ENCODE results near the gene PATL1. TPM values are rescaled to one million over a fixed set of nuclear protein-coding genes. Genes with fewer than 3 reads are reported as not detected.

Gene PATL1
- polyA plus RNA-seq, 1 of the 3 experiments (the other 2 are of a cell fraction) = 20.5 TPM

DNA sequence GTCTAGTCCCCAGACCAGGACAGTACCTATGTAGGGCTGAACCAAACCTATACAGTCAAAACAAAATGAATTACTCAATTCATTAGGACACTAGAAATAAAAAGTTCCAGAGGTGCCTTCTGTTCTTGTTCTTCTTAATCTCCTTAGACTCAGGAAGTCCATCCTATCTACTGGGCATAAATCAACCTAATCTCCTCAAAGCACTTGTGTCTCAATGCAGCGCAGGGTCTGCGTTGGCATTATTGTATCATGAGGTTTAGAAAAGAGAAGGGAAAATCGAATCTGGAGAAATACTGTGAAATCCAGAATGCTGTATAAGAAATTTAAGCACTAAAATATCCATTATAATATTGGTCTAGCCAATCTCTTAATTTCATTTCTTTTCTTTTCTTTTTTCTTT, 47.2 kb upstream of the PATL1 start:
- POLR2A ChIA-PET = no interaction called here
- TF ChIP-seq EZH2phosphoT487 (IDR thresholded peaks at IDR 0.05; ENCODE audit: borderline replicate concordance, low read depth) = no peak
- TF ChIP-seq YY1 (IDR thresholded peaks at IDR 0.05; ENCODE audit: low read depth) = no peak
- no peak for TF ChIP-seq MAX (IDR thresholded peaks at IDR 0.05; ENCODE audit: low read depth)
- TF ChIP-seq RFX5 (IDR thresholded peaks at IDR 0.05; ENCODE audit: low read length) = no peak
- no peak for TF ChIP-seq RXRA (IDR thresholded peaks at IDR 0.05; ENCODE audit: borderline replicate concordance, low read depth)

DNA sequence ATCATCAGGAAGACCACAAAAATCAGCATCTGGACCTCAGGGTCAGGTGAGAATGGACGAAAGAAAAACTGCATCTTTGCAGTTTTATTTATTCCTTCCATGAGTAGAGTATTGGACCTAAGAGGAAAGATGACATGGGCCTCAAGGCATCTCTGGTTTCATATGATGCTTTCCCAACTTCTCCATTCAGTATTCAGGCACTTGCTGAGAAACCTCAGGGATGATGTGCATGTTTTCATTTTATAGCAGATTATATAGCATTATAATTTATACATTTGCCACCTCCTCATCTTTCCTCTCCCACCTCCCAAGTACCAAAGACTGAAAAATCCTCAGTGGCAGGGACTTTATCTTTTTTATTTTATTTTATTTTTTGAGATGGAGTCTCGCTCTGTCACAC, 44.9 kb upstream of the PATL1 start, which contains the start of gene OR10V1:
OR10V1 (minus strand) TSS at position 101 of the 400 bp plus-strand sequence; CDS start at position 101, 0 bp downstream.
- no peak within 1 kb of the TSS for H3K4me2 ChIP-seq
- H2AFZ ChIP-seq (ENCODE audit: low read depth) = no peak within 1 kb of the TSS
- WGBS (ENCODE audit: low lambda C conversion rate) = 73% methylated on average over 2 of the region's 2 CpGs
- DNase-seq = no peak
- no peaks in the 10 kb centered on the region for H4K20me1 ChIP-seq (ENCODE audit: insufficient read depth)
- H3F3A ChIP-seq (replicated peaks; ENCODE audit: insufficient read depth) = peaks cover 8% of the 10 kb centered on the region
- H3K4me1 ChIP-seq (ENCODE audit: control insufficient read depth in 1 of 2, insufficient read depth in 2 of 2, low read depth in 1 of 2, low read length in 1 of 2) = peaks cover 0 to 3% of the 10 kb centered on the region in 2 experiments; a peak in 1 of 4 replicates
- no peaks in the 10 kb centered on the region for H3K27me3 ChIP-seq (ENCODE audit: insufficient read depth)
- CTCF ChIA-PET = no interaction called here
- no peaks in the 10 kb centered on the region for H3K36me3 ChIP-seq (replicated peaks in 1 of 2; ENCODE audit: control insufficient read depth in 1 of 2, insufficient read depth in 2 of 2, low read length in 1 of 2)
- no peaks in the 10 kb centered on the region for H3K79me2 ChIP-seq (ENCODE audit: insufficient read depth)
- H3K9ac ChIP-seq = no peak within 1 kb of the TSS
- H3K27ac ChIP-seq (ENCODE audit: low read depth in 2 of 2, low read length in 1 of 2) = no peak within 1 kb of the TSS
- TF ChIP-seq JUND (IDR thresholded peaks at IDR 0.05) = no peak
- TF ChIP-seq NFIC (IDR thresholded peaks at IDR 0.05; ENCODE audit: borderline replicate concordance) = no peak
- TF ChIP-seq GABPA (IDR thresholded peaks at IDR 0.05; ENCODE audit: low read depth) = no peak
- TF ChIP-seq, protein P1, sequence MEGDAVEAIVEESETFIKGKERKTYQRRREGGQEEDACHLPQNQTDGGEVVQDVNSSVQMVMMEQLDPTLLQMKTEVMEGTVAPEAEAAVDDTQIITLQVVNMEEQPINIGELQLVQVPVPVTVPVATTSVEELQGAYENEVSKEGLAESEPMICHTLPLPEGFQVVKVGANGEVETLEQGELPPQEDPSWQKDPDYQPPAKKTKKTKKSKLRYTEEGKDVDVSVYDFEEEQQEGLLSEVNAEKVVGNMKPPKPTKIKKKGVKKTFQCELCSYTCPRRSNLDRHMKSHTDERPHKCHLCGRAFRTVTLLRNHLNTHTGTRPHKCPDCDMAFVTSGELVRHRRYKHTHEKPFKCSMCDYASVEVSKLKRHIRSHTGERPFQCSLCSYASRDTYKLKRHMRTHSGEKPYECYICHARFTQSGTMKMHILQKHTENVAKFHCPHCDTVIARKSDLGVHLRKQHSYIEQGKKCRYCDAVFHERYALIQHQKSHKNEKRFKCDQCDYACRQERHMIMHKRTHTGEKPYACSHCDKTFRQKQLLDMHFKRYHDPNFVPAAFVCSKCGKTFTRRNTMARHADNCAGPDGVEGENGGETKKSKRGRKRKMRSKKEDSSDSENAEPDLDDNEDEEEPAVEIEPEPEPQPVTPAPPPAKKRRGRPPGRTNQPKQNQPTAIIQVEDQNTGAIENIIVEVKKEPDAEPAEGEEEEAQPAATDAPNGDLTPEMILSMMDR (IDR thresholded peaks at IDR 0.05) = no peak
- TF ChIP-seq RCOR1 (IDR thresholded peaks at IDR 0.05; ENCODE audit: low read length) = no peak
- no peak for TF ChIP-seq TEAD4 (IDR thresholded peaks at IDR 0.05; ENCODE audit: borderline replicate concordance, insufficient read depth)
- TF ChIP-seq FOSL2 (IDR thresholded peaks at IDR 0.05; ENCODE audit: borderline replicate concordance, low read depth) = no peak
- TF ChIP-seq MXI1 (IDR thresholded peaks at IDR 0.05; ENCODE audit: low read depth, low read length) = no peak
- TF ChIP-seq SMC3 (IDR thresholded peaks at IDR 0.05; ENCODE audit: low read depth, low read length) = no peak
- no peak for TF ChIP-seq TAF1 (IDR thresholded peaks at IDR 0.05; ENCODE audit: borderline replicate concordance, low read depth, low read length)
- no peak for TF ChIP-seq IRF3 (IDR thresholded peaks at IDR 0.05; ENCODE audit: low read depth, low read length)
- no peak for TF ChIP-seq USF2 (IDR thresholded peaks at IDR 0.05; ENCODE audit: borderline replicate concordance, low read depth, low read length)
- no peak for TF ChIP-seq SIN3A (IDR thresholded peaks at IDR 0.05; ENCODE audit: borderline replicate concordance, low read depth, low read length)
- no peak for TF ChIP-seq EP300 (IDR thresholded peaks at IDR 0.05; ENCODE audit: borderline replicate concordance in 1 of 2, low read depth in 1 of 2, low read length in 1 of 2)
- TF ChIP-seq ZBTB33 (IDR thresholded peaks at IDR 0.05; ENCODE audit: borderline replicate concordance, low read depth) = no peak
- no peak for TF ChIP-seq FOXJ3 (CRISPR knock-in tag; IDR thresholded peaks at IDR 0.05)
- TF ChIP-seq RAD21 (IDR thresholded peaks at IDR 0.05; ENCODE audit: low read length) = no peak
- TF ChIP-seq, protein P2, sequence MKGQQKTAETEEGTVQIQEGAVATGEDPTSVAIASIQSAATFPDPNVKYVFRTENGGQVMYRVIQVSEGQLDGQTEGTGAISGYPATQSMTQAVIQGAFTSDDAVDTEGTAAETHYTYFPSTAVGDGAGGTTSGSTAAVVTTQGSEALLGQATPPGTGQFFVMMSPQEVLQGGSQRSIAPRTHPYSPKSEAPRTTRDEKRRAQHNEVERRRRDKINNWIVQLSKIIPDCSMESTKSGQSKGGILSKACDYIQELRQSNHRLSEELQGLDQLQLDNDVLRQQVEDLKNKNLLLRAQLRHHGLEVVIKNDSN (IDR thresholded peaks at IDR 0.05; ENCODE audit: borderline replicate concordance, low read depth) = no peak
- POLR2A ChIA-PET = no interaction called here
- H3K4me3 ChIP-seq (ENCODE audit: low read depth in 2 of 2, low read length in 1 of 2) = no peak within 1 kb of the TSS
- no peaks in the 10 kb centered on the region for H3K9me3 ChIP-seq
- no peaks in the 10 kb centered on the region for H3K9me2 ChIP-seq

More for the DNA sequence above, 47.2 kb upstream of the PATL1 start:
- DNase-seq = no peak
- no peaks in the 10 kb centered on the region for H3K27me3 ChIP-seq (ENCODE audit: insufficient read depth)
- no peaks in the 10 kb centered on the region for H4K20me1 ChIP-seq (ENCODE audit: insufficient read depth)
- H2AFZ ChIP-seq (ENCODE audit: low read depth) = no peak overlapping the region
- H3K79me2 ChIP-seq (ENCODE audit: insufficient read depth) = no peaks in the 10 kb centered on the region
- H3K4me2 ChIP-seq = no peak overlapping the region
- H3K9me3 ChIP-seq = no peaks in the 10 kb centered on the region
- 56% methylated on average over 3 of the region's 3 CpGs for WGBS (ENCODE audit: low lambda C conversion rate)
- no peak overlapping the region for H3K9ac ChIP-seq
- H3K27ac ChIP-seq (ENCODE audit: low read depth in 2 of 2, low read length in 1 of 2) = no peak overlapping the region
- CTCF ChIA-PET = interaction anchor here (1.2 kb wide), 1 partner anchor 38 kb away, joined by 4 read pairs; no protein-coding TSS in a partner anchor
- H3K4me3 ChIP-seq (ENCODE audit: low read depth in 2 of 2, low read length in 1 of 2) = no peak overlapping the region
- H3K4me1 ChIP-seq (ENCODE audit: control insufficient read depth in 1 of 2, insufficient read depth in 2 of 2, low read depth in 1 of 2, low read length in 1 of 2) = no peaks in the 10 kb centered on the region
- H3K9me2 ChIP-seq = no peaks in the 10 kb centered on the region
- H3F3A ChIP-seq (replicated peaks; ENCODE audit: insufficient read depth) = no peaks in the 10 kb centered on the region
- no peaks in the 10 kb centered on the region for H3K36me3 ChIP-seq (replicated peaks in 1 of 2; ENCODE audit: control insufficient read depth in 1 of 2, insufficient read depth in 2 of 2, low read length in 1 of 2)

All from SK-N-SH (cell line).